GM12878 (cell line): Measurements from ENCODE around the gene LGALS1.

Source experiments
- RFX5 ChIP-seq: IDR thresholded peaks from 2 replicates; pipeline ENCODE4 v1.6.1; 2011; ENCODE audit warnings: low read depth, low read length, improper control_type of control experiment
- TAF1 ChIP-seq: IDR thresholded peaks from 2 replicates; pipeline ENCODE4 v1.6.1; 2011; ENCODE audit warnings: mild to moderate bottlenecking, low read depth, low read length, borderline replicate concordance

GRCh38 chr22:37680191-37680851 lies 4.9 kb downstream of the LGALS1 start:
- no peak for TF ChIP-seq RFX5
- no peak for TF ChIP-seq TAF1
